ENCODE data around the gene CALHM6.
"Not testable (repeated sequence)": the region's sequence is repeated elsewhere in the genome, so short reads cannot be mapped to it uniquely, and the experiment has no call there.

The CALHM6 gene

GRCh38 chr6:116476002-116476678, 15.0 kb downstream of the CALHM6 start:
- peak; percentile 64 for DNase-seq (ENCODE audit: low spot score)

- no peak for DNase-seq (ENCODE audit: low spot score)
These were observed 21.6 kb downstream of the CALHM6 start for GRCh38 chr6:116482780-116483179.

- DNase-seq (ENCODE audit: low spot score) = no peak
These were observed 22.4 kb downstream of the CALHM6 start for GRCh38 chr6:116483616-116484015.

GRCh38 chr6:116485559-116486184, 24.5 kb downstream of the CALHM6 start:
- DNase-seq (ENCODE audit: low spot score) = no peak

- no peak for DNase-seq (ENCODE audit: low spot score)
These were observed 30.6 kb downstream of the CALHM6 start for GRCh38 chr6:116491610-116492330.

GRCh38 chr6:116492331-116493067, 31.3 kb downstream of the CALHM6 start:
- no peak for DNase-seq (ENCODE audit: low spot score)

- DNase-seq (ENCODE audit: low spot score) = not testable (repeated sequence)
These were observed 34.0 kb downstream of the CALHM6 start for GRCh38 chr6:116495161-116495560.

GRCh38 chr6:116497113-116497676, 36.0 kb downstream of the CALHM6 start:
- DNase-seq (ENCODE audit: low spot score) = no peak

GRCh38 chr6:116500969-116501433, 39.8 kb downstream of the CALHM6 start:
- DNase-seq (ENCODE audit: low spot score) = no peak

- no peak for DNase-seq (ENCODE audit: low spot score)
These were observed 46.1 kb downstream of the CALHM6 start for GRCh38 chr6:116507324-116507723.

GRCh38 chr6:116508527-116508926, 47.4 kb downstream of the CALHM6 start:
- no peak for DNase-seq (ENCODE audit: low spot score)

- DNase-seq (ENCODE audit: low spot score) = no peak
These were observed 50.4 kb downstream of the CALHM6 start, which contains the start of gene CALHM5 for GRCh38 chr6:116511424-116512110. Gene CALHM5, plus strand, starts transcription at chr6:116511639. Its CDS starts 58 bp downstream, at chr6:116511697.

GRCh38 chr6:116512111-116512559, 51.0 kb downstream of the CALHM6 start:
- no peak for DNase-seq (ENCODE audit: low spot score)

- no peak for DNase-seq (ENCODE audit: low spot score)
These were observed 51.6 kb downstream of the CALHM6 start for GRCh38 chr6:116512734-116513133.
